Upper lobe of left lung (tissue), 6 donors: ENCODE results near the gene SYT9. TPM values are rescaled to one million over a fixed set of nuclear protein-coding genes. Genes with fewer than 3 reads are reported as not detected.

Experiments used
- ATAC-seq, 2 donors: fragments of 200-7000 bp; cut with Tn5 transposase; one replicate each; pipeline ENCODE4 v1.9.1; 2022; ENCODE audit warnings: mild to moderate bottlenecking in 2 of 2, moderate library complexity in 2 of 2; ENCODE audit not compliant: low FRiP score in 2 of 2
- DNase-seq, 2 donors: peaks; one replicate each; pipeline ENCODE4 v3.0.0-alpha.2; 2019 to 2020
- H3K27ac ChIP-seq, 4 donors: fragments of 200-600 bp; sonication (generic); one replicate each; pipeline ENCODE4 v1.5.1; 2016 to 2019
- H3K27me3 ChIP-seq, 4 donors: fragments of 200-600 bp; sonication (generic); one replicate each; pipeline ENCODE4 v1.5.1; 2017 to 2019
- H3K36me3 ChIP-seq, 4 donors: fragments of 200-600 bp; sonication (generic); one replicate each; pipeline ENCODE4 v1.5.1; 2016 to 2019
- H3K4me1 ChIP-seq, 4 donors: fragments of 200-600 bp; sonication (generic); one replicate each; pipeline ENCODE4 v1.5.1; 2018 to 2019
- H3K4me3 ChIP-seq, 4 donors: fragments of 200-600 bp; sonication (generic); one replicate each; pipeline ENCODE4 v1.5.1; 2017 to 2019; ENCODE audit warnings: mild to moderate bottlenecking in 2 of 4, moderate library complexity in 1 of 4
- H3K9me3 ChIP-seq, 4 donors: fragments of 200-600 bp; sonication (generic); one replicate each; pipeline ENCODE4 v1.5.1; 2018 to 2019
- EP300 ChIP-seq, 4 donors: sonication (generic); formaldehyde crosslinking; IDR thresholded peaks; one replicate each; pipeline ENCODE4 v1.5.1; 2017; ENCODE audit warnings: antibody characterized with exemption in 4 of 4, control low read depth in 2 of 4
- POLR2A ChIP-seq, 4 donors: fragments of 450-650 bp; IDR thresholded peaks; one replicate each; pipeline ENCODE4 v1.5.1; 2016 to 2017; ENCODE audit warnings: antibody characterized with exemption in 4 of 4, mild to moderate bottlenecking in 2 of 4
- POLR2AphosphoS5 ChIP-seq, 2 donors: sonication (generic); formaldehyde crosslinking; IDR thresholded peaks; one replicate each; pipeline ENCODE4 v1.5.1; 2017; ENCODE audit warnings: antibody characterized with exemption in 2 of 2
- WGBS, 2 donors: methylation state at CpG; one replicate each; pipeline ENCODE4 v1.1.5; 2017 to 2018; 5-methylcytosine and 5-hydroxymethylcytosine counted together
- total RNA-seq, 6 donors: library from RNA; depleted of rRNA in 4 of 6; stranded (reverse); fragments of >200 nt in 4 of 6; gene quantifications; one replicate each; pipeline versions ENCODE4 v1.1.0 to v1.2.1, GENCODE V29; 2016 to 2021
- TF ChIP-seq, protein P1 (sequence below), 6 experiments: fragments of 450-650 bp in 4 of 6; fragments of 200-600 bp in 2 of 6; sonication (generic) in 2 of 6; IDR thresholded peaks; one replicate each; pipeline ENCODE4 v1.5.1; 2016 to 2019; ENCODE audit warnings: antibody characterized with exemption in 6 of 6
- donor health status: DM: no; HTN: no; CAD: no; lungs with moderate emphysema.
- donor health status: DM: no; HTN: yes; CAD: no; lungs with severe emphysema.

SYT9 gene
- total RNA-seq, 6 donors from 2014 or later = 0.27 to 0.30 TPM; not detected in 4

DNA sequence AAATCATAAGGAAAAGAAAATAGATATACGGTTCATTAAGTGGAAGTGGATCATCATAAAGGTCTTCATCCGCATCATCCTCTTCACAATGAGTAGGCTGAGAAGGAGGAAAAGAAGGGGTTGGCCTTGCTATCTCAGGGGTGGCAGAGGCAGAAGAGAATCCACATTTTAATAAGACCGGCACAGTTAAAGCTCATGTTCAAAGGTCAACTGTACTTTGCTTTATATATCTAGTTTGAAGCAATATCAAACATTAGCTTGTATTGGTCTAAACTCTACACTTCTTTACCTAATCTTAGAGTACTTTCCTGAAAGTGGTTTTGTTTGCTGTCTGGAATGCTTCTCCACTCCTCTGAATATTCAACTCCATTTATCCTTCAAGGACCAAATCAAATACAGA lies 256.4 kb downstream of the SYT9 start:
- H3K4me1 ChIP-seq = peaks cover 17 to 23% (median 19%) of the 10 kb centered on the region in 4 donors
- no peaks in the 10 kb centered on the region for H3K27me3 ChIP-seq
- no peak for ATAC-seq
- no peaks in the 10 kb centered on the region for H3K9me3 ChIP-seq
- no peaks in the 10 kb centered on the region for H3K36me3 ChIP-seq
- H3K4me3 ChIP-seq = no peak overlapping the region
- TF ChIP-seq POLR2A (IDR thresholded peaks at IDR 0.05) (no peak), POLR2AphosphoS5 (IDR thresholded peaks at IDR 0.05) (no peak), EP300 (IDR thresholded peaks at IDR 0.05) (no peak)
- TF ChIP-seq, protein P1, sequence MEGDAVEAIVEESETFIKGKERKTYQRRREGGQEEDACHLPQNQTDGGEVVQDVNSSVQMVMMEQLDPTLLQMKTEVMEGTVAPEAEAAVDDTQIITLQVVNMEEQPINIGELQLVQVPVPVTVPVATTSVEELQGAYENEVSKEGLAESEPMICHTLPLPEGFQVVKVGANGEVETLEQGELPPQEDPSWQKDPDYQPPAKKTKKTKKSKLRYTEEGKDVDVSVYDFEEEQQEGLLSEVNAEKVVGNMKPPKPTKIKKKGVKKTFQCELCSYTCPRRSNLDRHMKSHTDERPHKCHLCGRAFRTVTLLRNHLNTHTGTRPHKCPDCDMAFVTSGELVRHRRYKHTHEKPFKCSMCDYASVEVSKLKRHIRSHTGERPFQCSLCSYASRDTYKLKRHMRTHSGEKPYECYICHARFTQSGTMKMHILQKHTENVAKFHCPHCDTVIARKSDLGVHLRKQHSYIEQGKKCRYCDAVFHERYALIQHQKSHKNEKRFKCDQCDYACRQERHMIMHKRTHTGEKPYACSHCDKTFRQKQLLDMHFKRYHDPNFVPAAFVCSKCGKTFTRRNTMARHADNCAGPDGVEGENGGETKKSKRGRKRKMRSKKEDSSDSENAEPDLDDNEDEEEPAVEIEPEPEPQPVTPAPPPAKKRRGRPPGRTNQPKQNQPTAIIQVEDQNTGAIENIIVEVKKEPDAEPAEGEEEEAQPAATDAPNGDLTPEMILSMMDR (IDR thresholded peaks at IDR 0.05) = no peak
- WGBS, 2 donors = 82 to 85% methylated on average over 3 of the region's 3 CpGs
- DNase-seq = no peak
- no peak overlapping the region for H3K27ac ChIP-seq

DNA sequence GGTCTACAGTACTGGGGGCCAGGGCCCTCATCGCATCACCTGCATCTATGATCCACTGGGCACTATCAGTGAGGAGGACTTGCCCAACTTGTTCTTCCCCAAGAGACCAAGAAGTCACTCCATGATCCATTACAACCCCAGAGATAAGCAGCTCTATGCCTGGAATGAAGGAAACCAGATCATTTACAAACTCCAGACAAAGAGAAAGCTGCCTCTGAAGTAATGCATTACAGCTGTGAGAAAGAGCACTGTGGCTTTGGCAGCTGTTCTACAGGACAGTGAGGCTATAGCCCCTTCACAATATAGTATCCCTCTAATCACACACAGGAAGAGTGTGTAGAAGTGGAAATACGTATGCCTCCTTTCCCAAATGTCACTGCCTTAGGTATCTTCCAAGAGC lies 258.3 kb downstream of the SYT9 start:
- TF ChIP-seq EP300 (IDR thresholded peaks at IDR 0.05) = no peak
- 94 to 98% methylated on average over 1 to 2 of the region's 2 CpGs for WGBS, 2 donors
- H3K9me3 ChIP-seq = no peaks in the 10 kb centered on the region
- no peak overlapping the region for H3K27ac ChIP-seq
- peaks cover 0 to 5% (median 0%) of the 10 kb centered on the region in 4 donors for H3K27me3 ChIP-seq
- no peak overlapping the region for H3K4me3 ChIP-seq
- peaks cover 20 to 35% (median 29%) of the 10 kb centered on the region in 4 donors for H3K4me1 ChIP-seq
- H3K36me3 ChIP-seq = no peaks in the 10 kb centered on the region
- ATAC-seq (no peak), DNase-seq (no peak)

DNA sequence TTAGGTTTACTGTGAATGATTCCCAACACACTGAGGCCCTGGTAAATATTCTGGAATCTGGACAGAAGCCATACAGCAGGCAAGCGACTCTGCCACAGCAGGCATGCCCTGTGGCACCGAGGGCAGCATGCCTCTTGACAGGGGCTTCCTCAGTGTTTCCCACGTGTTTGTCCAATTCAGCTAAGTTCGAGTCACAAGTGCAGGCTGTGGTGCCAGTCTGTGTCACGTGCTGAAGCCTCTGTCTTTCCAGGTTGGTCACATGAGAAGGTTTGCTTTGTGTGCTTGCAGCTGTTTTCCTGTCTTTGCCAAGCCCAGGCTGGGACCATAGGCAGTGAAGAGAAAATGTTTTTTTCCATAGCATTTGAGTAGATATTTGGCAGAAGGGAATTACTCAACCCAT lies 259.7 kb downstream of the SYT9 start:
- WGBS, 2 donors = 18 to 28% methylated on average over 2 to 5 of the region's 5 CpGs
- Histone ChIP-seq H3K9me3 (no peaks in the 10 kb centered on the region), H3K4me1 (peaks cover 20 to 35% (median 29%) of the 10 kb centered on the region in 4 donors), H3K4me3 (no peak overlapping the region), H3K27me3 (peaks cover 0 to 5% (median 0%) of the 10 kb centered on the region in 4 donors), H3K27ac (peak overlapping the region in 3 of 4 donors; percentile 18 to 93 (median 30)), H3K36me3 (no peaks in the 10 kb centered on the region)
- no peak for TF ChIP-seq POLR2A (IDR thresholded peaks at IDR 0.05)
- peak in 1 of 4 donors; percentile 37 for TF ChIP-seq EP300 (IDR thresholded peaks at IDR 0.05)
- TF ChIP-seq, protein P1 (IDR thresholded peaks at IDR 0.05) = no peak
- TF ChIP-seq POLR2AphosphoS5 (IDR thresholded peaks at IDR 0.05) = peak in 1 of 2 donors; percentile 29
- ATAC-seq (no peak), DNase-seq (peak in 1 of 2 donors; percentile 62)

DNA sequence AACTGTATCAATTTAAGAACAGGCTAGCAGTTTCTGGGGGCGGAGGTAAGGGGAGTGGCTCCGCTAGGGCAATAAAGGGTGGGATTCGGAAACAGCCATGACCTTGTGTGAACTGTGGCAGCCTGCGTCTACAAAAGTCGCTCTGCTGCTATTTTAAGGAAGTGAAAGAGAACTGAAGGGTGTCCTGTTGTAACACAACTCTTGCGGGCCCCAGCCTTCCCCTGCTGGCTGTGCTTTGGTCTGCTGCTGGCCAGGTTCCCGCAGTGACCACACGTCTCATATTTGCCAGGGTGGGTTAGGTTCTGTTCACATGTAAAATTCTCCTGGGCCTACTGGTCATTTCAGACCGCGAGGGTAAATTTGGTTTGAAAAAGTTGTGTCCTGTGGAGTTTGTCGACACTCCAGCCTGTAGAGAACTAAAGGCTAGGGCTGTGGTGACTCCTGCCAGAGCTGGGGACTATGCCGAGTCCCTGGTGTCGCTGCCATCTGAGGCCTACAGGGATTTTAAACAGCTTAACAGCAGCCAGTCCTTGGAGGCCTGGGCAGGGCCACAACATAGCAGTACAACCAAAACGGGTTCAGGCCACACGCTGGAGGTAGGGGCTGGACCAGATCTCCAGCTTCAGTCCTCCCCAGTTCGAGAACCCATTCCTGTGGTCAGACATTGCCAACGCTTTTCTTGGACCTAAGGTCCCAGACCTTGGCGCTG lies 261.0 kb downstream of the SYT9 start:
- no peaks in the 10 kb centered on the region for H3K36me3 ChIP-seq
- WGBS, 2 donors = 23 to 26% methylated on average over 13 to 18 of the region's 18 CpGs
- peaks cover 20 to 35% (median 29%) of the 10 kb centered on the region in 4 donors for H3K4me1 ChIP-seq
- peak; percentile 78 to 80 for ATAC-seq
- H3K27me3 ChIP-seq = peaks cover 0 to 5% (median 0%) of the 10 kb centered on the region in 4 donors
- no peaks in the 10 kb centered on the region for H3K9me3 ChIP-seq
- peak; percentile 37 to 85 for DNase-seq
- TF ChIP-seq POLR2AphosphoS5 (IDR thresholded peaks at IDR 0.05) (peak; percentile 10 to 45), EP300 (IDR thresholded peaks at IDR 0.05) (no peak), POLR2A (IDR thresholded peaks at IDR 0.05) (peak in 1 of 4 donors; percentile 44)
- TF ChIP-seq, protein P1 (IDR thresholded peaks at IDR 0.05) = peak in 1 of 6 experiments; percentile 20
- H3K27ac ChIP-seq = peak overlapping the region; percentile 86 to 93 (median 89)
- H3K4me3 ChIP-seq = peak overlapping the region; percentile 53 to 87 (median 72)

DNA sequence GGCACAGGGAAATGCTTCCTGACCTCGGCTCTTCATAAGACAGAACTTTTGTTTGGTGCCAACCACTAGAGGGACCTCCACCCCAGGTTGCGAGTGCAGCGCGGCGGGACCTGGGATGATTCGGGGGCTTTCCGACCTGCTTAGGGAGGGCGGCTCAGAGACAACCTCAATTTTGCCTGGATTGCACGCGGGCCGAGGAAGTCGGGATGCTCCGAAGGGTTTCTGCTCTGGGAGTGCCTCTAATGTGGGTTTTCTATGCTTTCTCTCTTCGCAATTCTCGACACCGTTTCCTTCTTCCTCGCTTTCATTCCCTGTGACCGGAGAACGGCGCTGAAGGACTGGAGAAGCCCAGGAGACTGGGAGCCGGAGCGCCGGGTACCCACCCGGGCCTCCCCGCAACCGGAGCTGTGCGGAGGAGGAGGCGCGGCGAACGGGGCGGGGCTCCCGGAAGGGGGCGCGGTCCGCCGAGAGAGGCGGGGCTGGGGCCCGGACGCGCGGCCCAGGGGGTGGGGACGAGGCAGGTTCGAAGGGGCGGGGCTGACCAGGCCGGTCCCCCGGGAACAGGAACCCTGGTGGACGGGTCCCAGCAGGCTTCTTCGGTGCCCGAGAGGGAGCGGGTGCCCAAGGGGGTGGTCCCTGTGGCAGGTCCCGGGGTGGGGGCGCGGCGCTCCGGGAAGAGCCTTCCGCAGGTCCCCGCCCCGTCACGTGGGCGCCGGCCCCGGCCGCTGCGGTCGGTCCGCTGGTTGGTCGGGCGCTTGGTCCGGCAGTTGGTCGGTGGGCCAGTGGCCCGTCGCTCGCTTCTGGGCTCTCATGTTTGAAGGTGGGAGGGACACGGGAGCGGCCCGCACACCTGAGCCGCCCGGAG lies 261.8 kb downstream of the SYT9 start, which contains the start of gene PPFIBP2:
Gene PPFIBP2 (plus strand): TSS at position 766 of the 865 bp plus-strand sequence. CDS start 35,477 bp downstream, outside the sequence.
- peaks cover 20 to 35% (median 29%) of the 10 kb centered on the region in 4 donors for H3K4me1 ChIP-seq
- H3K27me3 ChIP-seq = peaks cover 0 to 5% (median 0%) of the 10 kb centered on the region in 4 donors
- 0% methylated on average over 2 to 52 of the region's 79 CpGs for WGBS, 2 donors
- TF ChIP-seq POLR2AphosphoS5 (IDR thresholded peaks at IDR 0.05) = peak in 1 of 2 donors; percentile 37
- TF ChIP-seq, protein P1 (IDR thresholded peaks at IDR 0.05) = peak; percentile 29 to 76 (median 66)
- peak in 2 of 4 donors; percentile 39 to 68 for TF ChIP-seq POLR2A (IDR thresholded peaks at IDR 0.05)
- no peak for TF ChIP-seq EP300 (IDR thresholded peaks at IDR 0.05)
- DNase-seq (peak; percentile 85 to 98), ATAC-seq (peak; percentile 94 to 96)
- H3K27ac ChIP-seq = peak within 1 kb of the TSS; percentile 86 to 93 (median 89)
- H3K4me3 ChIP-seq = peak within 1 kb of the TSS; percentile 53 to 87 (median 72)
- no peaks in the 10 kb centered on the region for H3K36me3 ChIP-seq
- H3K9me3 ChIP-seq = no peaks in the 10 kb centered on the region
